Stimulated activated naive CD8-positive, alpha-beta T cell treated with anti-CD3 and anti-CD28 coated beads, Interleukin-15, Interleukin-2, amounts not matched to agents 100 ng/mL and 50 ng/mL, for 24 hours (primary cell): Measurements from ENCODE around the gene JMJD1C.

Source experiments
- H3K27ac Mint-ChIP-seq: one replicate; pipeline ENCODE4 v1.8.0; 2021; ENCODE audit warnings: mild to moderate bottlenecking, mixed read lengths
- H3K27me3 Mint-ChIP-seq: one replicate; pipeline ENCODE4 v1.8.0; 2021; ENCODE audit warnings: mixed read lengths
- H3K36me3 Mint-ChIP-seq: one replicate; pipeline ENCODE4 v1.8.0; 2021; ENCODE audit warnings: low read depth, mixed read lengths
- H3K4me1 Mint-ChIP-seq: one replicate; pipeline ENCODE4 v1.8.0; 2021; ENCODE audit warnings: low read depth, mixed read lengths
- H3K4me3 Mint-ChIP-seq: one replicate; pipeline ENCODE4 v1.8.0; 2021; ENCODE audit warnings: mild to moderate bottlenecking, mixed read lengths
- H3K9me3 Mint-ChIP-seq: one replicate; pipeline ENCODE4 v1.8.0; 2021; ENCODE audit warnings: mixed read lengths

JMJD1C gene

GRCh38 chr10:63414481-63415260 lies 51.1 kb downstream of the JMJD1C start:
- Mint-ChIP-seq H3K4me1 (peaks cover 33% of the 10 kb centered on the region), H3K27me3 (no peaks in the 10 kb centered on the region), H3K4me3 (no peak overlapping the region), H3K9me3 (no peaks in the 10 kb centered on the region), H3K36me3 (no peaks in the 10 kb centered on the region), H3K27ac (no peak overlapping the region)

GRCh38 chr10:63413429-63413828 lies 52.3 kb downstream of the JMJD1C start:
- Mint-ChIP-seq H3K27me3 (no peaks in the 10 kb centered on the region), H3K36me3 (no peaks in the 10 kb centered on the region), H3K4me1 (peaks cover 35% of the 10 kb centered on the region), H3K27ac (no peak overlapping the region), H3K9me3 (no peaks in the 10 kb centered on the region), H3K4me3 (no peak overlapping the region)

- H3K27ac Mint-ChIP-seq, result no peak overlapping the region
Measured at GRCh38 chr10:63412304-63412703, 53.5 kb downstream of the JMJD1C start.

GRCh38 chr10:63410633-63411032 lies 55.1 kb downstream of the JMJD1C start:
- no peak overlapping the region for H3K27ac Mint-ChIP-seq

More at GRCh38 chr10:63412304-63412703, 53.5 kb downstream of the JMJD1C start:
- peaks cover 35% of the 10 kb centered on the region for H3K4me1 Mint-ChIP-seq
- no peak overlapping the region for H3K4me3 Mint-ChIP-seq
- H3K27me3 Mint-ChIP-seq, result no peaks in the 10 kb centered on the region
- H3K9me3 Mint-ChIP-seq, result no peaks in the 10 kb centered on the region
- peaks cover 4% of the 10 kb centered on the region for H3K36me3 Mint-ChIP-seq

GRCh38 chr10:63409465-63410027 lies 56.2 kb downstream of the JMJD1C start:
- Mint-ChIP-seq H3K4me3 (no peak overlapping the region), H3K36me3 (peaks cover 12% of the 10 kb centered on the region), H3K27me3 (no peaks in the 10 kb centered on the region), H3K4me1 (peaks cover 27% of the 10 kb centered on the region), H3K9me3 (no peaks in the 10 kb centered on the region), H3K27ac (no peak overlapping the region)

More at GRCh38 chr10:63410633-63411032, 55.1 kb downstream of the JMJD1C start:
- H3K27me3 Mint-ChIP-seq, result no peaks in the 10 kb centered on the region
- peaks cover 7% of the 10 kb centered on the region for H3K36me3 Mint-ChIP-seq
- peaks cover 31% of the 10 kb centered on the region for H3K4me1 Mint-ChIP-seq
- no peaks in the 10 kb centered on the region for H3K9me3 Mint-ChIP-seq
- no peak overlapping the region for H3K4me3 Mint-ChIP-seq

- Mint-ChIP-seq H3K9me3 (no peaks in the 10 kb centered on the region), H3K27ac (peak overlapping the region; percentile 8), H3K4me3 (no peak overlapping the region), H3K36me3 (peaks cover 24% of the 10 kb centered on the region), H3K4me1 (peaks cover 27% of the 10 kb centered on the region), H3K27me3 (no peaks in the 10 kb centered on the region)
Measured at GRCh38 chr10:63407136-63407662, 58.6 kb downstream of the JMJD1C start.

GRCh38 chr10:63396133-63396761 lies 69.5 kb downstream of the JMJD1C start:
- no peak overlapping the region for H3K4me3 Mint-ChIP-seq
- no peaks in the 10 kb centered on the region for H3K27me3 Mint-ChIP-seq
- peaks cover 23% of the 10 kb centered on the region for H3K4me1 Mint-ChIP-seq
- peaks cover 7% of the 10 kb centered on the region for H3K9me3 Mint-ChIP-seq
- H3K36me3 Mint-ChIP-seq, result peaks cover 16% of the 10 kb centered on the region
- H3K27ac Mint-ChIP-seq, result no peak overlapping the region

- Mint-ChIP-seq H3K27ac (no peak overlapping the region), H3K27me3 (no peaks in the 10 kb centered on the region), H3K4me3 (no peak overlapping the region), H3K36me3 (peaks cover 28% of the 10 kb centered on the region), H3K9me3 (peaks cover 21% of the 10 kb centered on the region), H3K4me1 (peaks cover 40% of the 10 kb centered on the region)
Measured at GRCh38 chr10:63393050-63393449, 72.7 kb downstream of the JMJD1C start.

GRCh38 chr10:63392224-63392623 lies 73.6 kb downstream of the JMJD1C start:
- Mint-ChIP-seq H3K27ac (no peak overlapping the region), H3K9me3 (peaks cover 21% of the 10 kb centered on the region), H3K36me3 (peaks cover 28% of the 10 kb centered on the region), H3K4me3 (no peak overlapping the region), H3K4me1 (peaks cover 47% of the 10 kb centered on the region), H3K27me3 (no peaks in the 10 kb centered on the region)

GRCh38 chr10:63391812-63392211 lies 74.0 kb downstream of the JMJD1C start:
- H3K27me3 Mint-ChIP-seq, result no peaks in the 10 kb centered on the region
- peaks cover 21% of the 10 kb centered on the region for H3K9me3 Mint-ChIP-seq
- peaks cover 51% of the 10 kb centered on the region for H3K4me1 Mint-ChIP-seq
- no peak overlapping the region for H3K4me3 Mint-ChIP-seq
- no peak overlapping the region for H3K27ac Mint-ChIP-seq
- peaks cover 28% of the 10 kb centered on the region for H3K36me3 Mint-ChIP-seq

- Mint-ChIP-seq H3K36me3 (peaks cover 28% of the 10 kb centered on the region), H3K27ac (no peak overlapping the region), H3K9me3 (peaks cover 21% of the 10 kb centered on the region), H3K27me3 (no peaks in the 10 kb centered on the region), H3K4me3 (no peak overlapping the region), H3K4me1 (peaks cover 55% of the 10 kb centered on the region)
Measured at GRCh38 chr10:63390521-63390920, 75.3 kb downstream of the JMJD1C start.

GRCh38 chr10:63388421-63389031 lies 77.3 kb downstream of the JMJD1C start:
- H3K27ac Mint-ChIP-seq, result peak overlapping the region; percentile 21
- peaks cover 21% of the 10 kb centered on the region for H3K9me3 Mint-ChIP-seq
- H3K27me3 Mint-ChIP-seq, result no peaks in the 10 kb centered on the region
- H3K4me3 Mint-ChIP-seq, result peak overlapping the region; percentile 33
- H3K36me3 Mint-ChIP-seq, result peaks cover 22% of the 10 kb centered on the region
- H3K4me1 Mint-ChIP-seq, result peaks cover 68% of the 10 kb centered on the region

- H3K4me3 Mint-ChIP-seq, result no peak overlapping the region
- H3K36me3 Mint-ChIP-seq, result peaks cover 16% of the 10 kb centered on the region
- H3K4me1 Mint-ChIP-seq, result peaks cover 50% of the 10 kb centered on the region
- no peaks in the 10 kb centered on the region for H3K27me3 Mint-ChIP-seq
- no peak overlapping the region for H3K27ac Mint-ChIP-seq
- H3K9me3 Mint-ChIP-seq, result peaks cover 7% of the 10 kb centered on the region
Measured at GRCh38 chr10:63385254-63385653, 80.5 kb downstream of the JMJD1C start.

- Mint-ChIP-seq H3K36me3 (peaks cover 14% of the 10 kb centered on the region), H3K4me1 (peaks cover 46% of the 10 kb centered on the region), H3K27me3 (no peaks in the 10 kb centered on the region), H3K27ac (no peak overlapping the region), H3K9me3 (peaks cover 3% of the 10 kb centered on the region), H3K4me3 (no peak overlapping the region)
Measured at GRCh38 chr10:63384675-63385074, 81.1 kb downstream of the JMJD1C start.

GRCh38 chr10:63384001-63384400 lies 81.8 kb downstream of the JMJD1C start:
- H3K27me3 Mint-ChIP-seq, result no peaks in the 10 kb centered on the region
- H3K27ac Mint-ChIP-seq, result no peak overlapping the region
- H3K36me3 Mint-ChIP-seq, result peaks cover 13% of the 10 kb centered on the region
- H3K4me1 Mint-ChIP-seq, result peaks cover 41% of the 10 kb centered on the region
- H3K4me3 Mint-ChIP-seq, result no peak overlapping the region
- H3K9me3 Mint-ChIP-seq, result no peaks in the 10 kb centered on the region
